ENCODE measurements around the gene ST3GAL2. TPM values are rescaled to one million over a fixed set of nuclear protein-coding genes. Genes with fewer than 3 reads are reported as not detected.

Gene ST3GAL2
- total RNA-seq, 2 donors from 2014 or later = 9.1 to 11.2 TPM

DNA sequence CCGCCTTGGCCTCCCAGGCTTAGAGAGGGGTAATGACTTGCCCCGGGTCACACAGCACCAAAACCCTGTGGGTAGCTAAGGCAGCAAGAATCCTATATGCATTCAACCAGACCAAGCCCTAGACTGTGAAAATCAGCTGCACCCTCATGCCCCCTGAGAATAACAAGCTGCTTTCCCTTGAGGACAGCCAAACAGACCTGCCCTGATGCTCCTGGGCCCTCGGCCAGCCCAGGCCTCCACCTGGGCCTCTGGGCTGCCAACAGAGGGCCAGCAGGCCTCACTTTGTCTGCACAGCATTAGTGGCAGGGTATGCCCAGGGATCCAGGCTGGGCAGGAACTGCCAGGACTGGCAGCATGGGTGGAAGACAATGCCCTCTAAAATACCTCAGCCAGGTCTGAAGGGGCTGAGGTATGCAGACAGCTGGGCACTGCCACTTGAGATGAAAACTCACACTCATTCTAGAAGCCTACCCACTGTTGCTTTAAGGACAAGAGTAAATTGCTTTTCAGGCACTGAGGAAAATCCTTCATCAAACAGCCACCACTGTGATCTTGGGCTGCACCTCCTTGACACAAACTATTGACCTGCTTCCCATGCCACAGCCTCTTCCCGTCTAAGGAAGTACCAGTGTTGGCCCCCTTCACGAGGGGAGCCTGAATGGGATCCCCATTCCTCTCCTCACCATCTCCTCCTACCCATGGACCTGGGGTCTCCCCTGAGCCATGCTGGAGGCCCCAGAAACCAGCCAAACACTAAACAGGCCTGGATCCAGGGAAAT is 8.8 kb downstream of the ST3GAL2 start:
- TF ChIP-seq, protein P1, sequence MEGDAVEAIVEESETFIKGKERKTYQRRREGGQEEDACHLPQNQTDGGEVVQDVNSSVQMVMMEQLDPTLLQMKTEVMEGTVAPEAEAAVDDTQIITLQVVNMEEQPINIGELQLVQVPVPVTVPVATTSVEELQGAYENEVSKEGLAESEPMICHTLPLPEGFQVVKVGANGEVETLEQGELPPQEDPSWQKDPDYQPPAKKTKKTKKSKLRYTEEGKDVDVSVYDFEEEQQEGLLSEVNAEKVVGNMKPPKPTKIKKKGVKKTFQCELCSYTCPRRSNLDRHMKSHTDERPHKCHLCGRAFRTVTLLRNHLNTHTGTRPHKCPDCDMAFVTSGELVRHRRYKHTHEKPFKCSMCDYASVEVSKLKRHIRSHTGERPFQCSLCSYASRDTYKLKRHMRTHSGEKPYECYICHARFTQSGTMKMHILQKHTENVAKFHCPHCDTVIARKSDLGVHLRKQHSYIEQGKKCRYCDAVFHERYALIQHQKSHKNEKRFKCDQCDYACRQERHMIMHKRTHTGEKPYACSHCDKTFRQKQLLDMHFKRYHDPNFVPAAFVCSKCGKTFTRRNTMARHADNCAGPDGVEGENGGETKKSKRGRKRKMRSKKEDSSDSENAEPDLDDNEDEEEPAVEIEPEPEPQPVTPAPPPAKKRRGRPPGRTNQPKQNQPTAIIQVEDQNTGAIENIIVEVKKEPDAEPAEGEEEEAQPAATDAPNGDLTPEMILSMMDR (IDR thresholded peaks at IDR 0.05) = no peak
- TF ChIP-seq POLR2A (IDR thresholded peaks at IDR 0.05) = no peak
- peaks cover 38% of the 10 kb centered on the region for H3K4me1 ChIP-seq
- intact Hi-C loops (cut with DNase I) = no loop called here
- H3K27ac ChIP-seq = peak overlapping the region in 3 of 4 donors; percentile 15 to 71 (median 51)
- no peak overlapping the region for H3K4me3 ChIP-seq
- no peaks in the 10 kb centered on the region for H3K36me3 ChIP-seq (replicated peaks in 1 of 2; ENCODE audit: insufficient read depth in 1 of 2, low read depth in 2 of 2)
- WGBS, 2 donors = 73 to 88% methylated on average over 3 to 5 of the region's 5 CpGs
- no peak for DNase-seq
- no peak for ATAC-seq
- no peaks in the 10 kb centered on the region for H3K27me3 ChIP-seq
- H3K9me3 ChIP-seq = no peaks in the 10 kb centered on the region

DNA sequence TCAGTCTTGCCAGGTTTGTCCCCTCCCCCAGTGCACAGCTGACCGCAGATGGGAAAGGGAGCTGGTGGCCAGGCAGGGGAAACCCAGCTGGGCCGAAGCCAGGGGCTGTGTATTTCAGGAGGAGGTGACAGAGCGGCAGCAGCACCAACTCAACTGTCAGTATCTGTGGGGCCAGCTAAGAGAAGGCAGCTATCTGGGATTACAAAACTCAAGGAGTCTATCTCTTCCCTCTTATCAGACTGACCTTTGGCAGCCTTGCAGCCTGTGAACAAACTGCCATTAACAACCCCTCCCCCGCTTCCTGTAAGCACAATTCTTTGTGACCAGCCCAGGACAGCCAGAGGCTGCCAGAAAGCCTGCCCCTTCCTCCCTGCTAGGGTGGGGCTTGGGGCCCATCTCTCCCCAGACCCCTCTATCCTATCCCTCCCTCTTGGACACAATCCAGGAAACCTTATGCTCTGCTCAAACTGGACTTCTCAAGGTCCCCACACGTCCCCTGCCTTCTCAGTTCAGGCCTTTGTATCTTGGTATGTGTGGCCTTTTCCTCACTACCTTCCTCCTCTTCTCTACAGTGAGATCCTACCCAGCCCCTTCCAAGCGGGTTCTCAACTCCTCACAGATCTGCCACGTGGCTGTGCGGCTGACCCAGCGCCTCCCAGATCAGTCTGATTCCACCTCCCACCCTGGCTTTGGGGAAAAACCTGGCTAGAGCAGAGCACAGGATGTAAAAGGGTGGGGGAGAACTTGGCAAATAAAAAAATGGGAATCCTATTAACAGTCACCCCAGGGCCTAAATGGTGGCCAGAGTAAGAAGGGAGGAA is 10.5 kb downstream of the ST3GAL2 start:
- ATAC-seq (peak; percentile 91), DNase-seq (peak; percentile 94 to 98 (median 97))
- TF ChIP-seq, protein P1 (IDR thresholded peaks at IDR 0.05) = peak in 1 of 7 experiments; percentile 15
- TF ChIP-seq POLR2A (IDR thresholded peaks at IDR 0.05) = peak in 2 of 3 donors; percentile 34 to 41
- 7 to 11% methylated on average over 8 to 9 of the region's 9 CpGs for WGBS, 2 donors
- Histone ChIP-seq H3K4me1 (peaks cover 38% of the 10 kb centered on the region), H3K36me3 (replicated peaks in 1 of 2; ENCODE audit: insufficient read depth in 1 of 2, low read depth in 2 of 2) (no peaks in the 10 kb centered on the region), H3K27me3 (no peaks in the 10 kb centered on the region), H3K27ac (peak overlapping the region; percentile 73 to 87 (median 86)), H3K4me3 (no peak overlapping the region), H3K9me3 (no peaks in the 10 kb centered on the region)
- intact Hi-C loops (cut with DNase I) = no loop called here

DNA sequence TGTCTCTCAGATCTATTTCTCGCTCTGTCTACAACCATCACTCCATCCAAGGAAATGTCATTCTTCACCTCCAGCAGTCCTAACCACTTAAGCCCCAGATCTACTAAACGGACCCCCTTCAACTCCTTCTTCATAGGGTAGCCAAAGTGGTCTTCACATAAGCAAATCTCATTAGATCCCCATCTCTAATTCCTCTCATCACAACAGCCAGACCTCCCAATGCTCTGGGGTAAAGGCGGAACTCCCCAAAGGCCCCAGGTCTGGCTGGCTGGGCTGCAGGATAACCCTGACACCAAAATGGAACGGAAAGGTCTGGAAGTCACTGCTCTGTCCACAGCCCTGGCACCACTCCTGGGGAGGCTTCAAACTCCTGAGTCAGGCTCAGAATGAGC is 11.1 kb downstream of the ST3GAL2 start:
- intact Hi-C loops (cut with DNase I) = no loop called here
- Histone ChIP-seq H3K27ac (peak overlapping the region; percentile 73 to 87 (median 86)), H3K27me3 (no peaks in the 10 kb centered on the region), H3K36me3 (replicated peaks in 1 of 2; ENCODE audit: insufficient read depth in 1 of 2, low read depth in 2 of 2) (no peaks in the 10 kb centered on the region), H3K9me3 (no peaks in the 10 kb centered on the region), H3K4me3 (no peak overlapping the region), H3K4me1 (peaks cover 38% of the 10 kb centered on the region)
- ATAC-seq (no peak), DNase-seq (no peak)
- 42 to 44% methylated on average over 4 of the region's 4 CpGs for WGBS, 2 donors
- no peak for TF ChIP-seq POLR2A (IDR thresholded peaks at IDR 0.05)
- TF ChIP-seq, protein P1 (IDR thresholded peaks at IDR 0.05) = no peak

DNA sequence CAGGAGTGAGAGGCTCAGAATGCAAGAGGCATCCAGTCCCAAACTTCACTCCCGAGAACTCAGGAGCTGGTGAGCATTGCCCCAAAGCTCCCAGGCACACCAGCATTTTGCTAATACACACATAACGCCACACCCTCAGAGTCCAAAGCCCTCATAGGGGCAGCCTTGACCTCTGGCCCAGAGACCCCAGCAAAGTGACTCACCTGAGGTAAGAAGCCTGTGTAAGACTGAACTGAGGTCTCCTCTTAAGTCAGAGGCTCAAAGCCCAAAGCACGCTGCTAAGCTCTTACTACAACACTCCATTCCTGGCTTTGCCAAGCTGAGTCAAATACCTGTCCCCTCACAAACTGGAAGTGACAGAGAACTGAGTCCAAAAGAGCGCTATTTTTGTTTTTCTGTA is 16.4 kb downstream of the ST3GAL2 start:
- no peak for TF ChIP-seq POLR2A (IDR thresholded peaks at IDR 0.05)
- TF ChIP-seq, protein P1 (IDR thresholded peaks at IDR 0.05) = no peak
- 87 to 91% methylated on average over 3 to 4 of the region's 4 CpGs for WGBS, 2 donors
- DNase-seq (no peak), ATAC-seq (no peak)
- Histone ChIP-seq H3K4me1 (peaks cover 7% of the 10 kb centered on the region), H3K27me3 (no peaks in the 10 kb centered on the region), H3K4me3 (no peak overlapping the region), H3K27ac (no peak overlapping the region), H3K36me3 (replicated peaks in 1 of 2; ENCODE audit: insufficient read depth in 1 of 2, low read depth in 2 of 2) (no peaks in the 10 kb centered on the region), H3K9me3 (no peaks in the 10 kb centered on the region)
- intact Hi-C loops (cut with DNase I) = no loop called here
